ENCODE results near the gene GPR25.
A peak's percentile ranks its signal among the peaks of the same experiment; 100 is the strongest.
"Not testable (repeated sequence)": the region's sequence is repeated elsewhere in the genome, so short reads cannot be mapped to it uniquely, and the experiment has no call there.

GPR25 gene

DNA sequence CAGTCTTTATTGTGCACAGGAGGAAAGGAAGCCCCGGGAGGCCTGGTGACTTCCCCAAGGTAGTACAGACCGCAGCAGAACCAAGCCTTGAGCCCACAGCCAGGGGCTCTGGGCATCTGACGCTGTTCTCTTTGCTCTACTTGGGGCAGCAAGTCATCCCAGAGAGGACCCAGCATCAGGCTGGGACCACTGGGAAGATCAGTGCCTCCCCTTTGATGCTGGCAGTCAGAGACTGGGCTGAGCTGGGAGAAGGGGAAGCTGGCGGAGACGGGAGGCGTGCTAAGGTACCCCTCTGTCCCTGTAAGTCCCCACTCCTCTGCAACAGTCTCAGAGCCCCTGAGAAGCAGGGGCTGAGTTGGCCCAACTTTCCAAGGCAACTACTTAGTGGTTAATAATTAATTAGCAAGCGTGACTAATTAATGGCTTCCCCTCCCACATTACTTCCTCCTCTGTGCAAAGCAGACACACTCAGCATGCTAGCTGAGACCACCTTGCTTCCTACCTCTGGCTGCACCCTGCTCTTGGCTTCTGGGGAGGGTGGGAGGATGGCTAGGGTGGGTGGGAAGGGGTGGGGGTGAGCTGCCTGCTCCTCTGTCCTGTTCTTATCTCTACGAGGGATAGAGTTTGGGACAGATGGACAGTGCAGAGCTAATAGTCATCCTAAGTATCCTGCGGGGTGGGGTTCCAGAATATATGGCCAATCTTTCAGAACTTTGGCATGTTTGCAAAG is 23.2 kb downstream of the GPR25 start:
- DNase-seq = no peak

DNA sequence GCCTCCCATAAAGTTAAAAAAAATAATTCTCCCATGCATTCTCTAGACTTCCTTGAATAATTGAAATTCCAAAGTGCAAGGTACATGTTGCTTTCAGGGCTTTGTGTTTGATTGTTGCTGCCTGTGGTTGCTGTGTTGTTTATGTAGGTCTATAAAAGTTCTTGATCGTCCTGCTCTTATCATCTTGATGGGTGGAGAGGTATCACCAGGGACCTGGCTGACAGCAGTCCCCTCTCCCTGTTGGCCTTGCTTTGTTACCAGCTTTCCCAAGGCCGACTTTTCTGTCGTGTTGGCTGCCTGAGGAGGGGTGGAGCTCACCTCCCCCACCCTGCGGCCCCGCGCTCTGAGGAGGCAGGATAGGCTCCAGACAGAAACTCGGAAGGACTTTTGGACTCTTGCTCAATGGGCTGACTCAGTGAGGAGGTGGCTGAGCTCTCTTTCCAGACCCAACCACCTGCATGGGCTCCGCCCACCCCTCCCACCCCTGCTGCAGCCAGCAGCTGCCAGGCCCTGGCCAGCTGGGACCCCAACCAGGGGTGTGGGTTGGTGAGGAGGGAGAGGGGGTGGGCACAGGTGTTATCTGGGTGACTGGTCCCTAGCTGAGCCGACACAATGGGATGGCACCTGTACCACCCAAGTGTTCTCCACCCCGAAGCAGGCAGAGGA is 23.9 kb downstream of the GPR25 start:
- DNase-seq = peak; percentile 9

DNA sequence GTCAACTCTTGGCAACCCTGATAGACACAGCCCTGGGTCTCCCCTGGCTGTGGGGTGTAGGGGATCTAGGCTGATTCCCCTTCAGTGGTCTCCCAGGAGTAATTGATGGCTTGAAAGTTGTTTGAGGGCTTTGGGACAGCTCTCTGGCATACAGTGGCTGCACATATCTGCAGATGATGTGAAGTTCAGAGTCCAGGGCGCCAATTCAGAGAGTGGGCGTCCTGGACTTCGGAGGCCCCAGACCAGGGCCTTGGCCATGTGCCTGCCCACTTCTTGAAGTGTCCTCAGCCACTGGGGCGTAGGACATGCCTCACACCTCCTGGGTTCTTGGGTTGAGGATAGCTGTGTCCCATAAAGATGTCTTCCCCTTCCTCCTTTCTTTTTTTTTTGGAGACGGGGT is 24.5 kb downstream of the GPR25 start:
- no peak for DNase-seq

DNA sequence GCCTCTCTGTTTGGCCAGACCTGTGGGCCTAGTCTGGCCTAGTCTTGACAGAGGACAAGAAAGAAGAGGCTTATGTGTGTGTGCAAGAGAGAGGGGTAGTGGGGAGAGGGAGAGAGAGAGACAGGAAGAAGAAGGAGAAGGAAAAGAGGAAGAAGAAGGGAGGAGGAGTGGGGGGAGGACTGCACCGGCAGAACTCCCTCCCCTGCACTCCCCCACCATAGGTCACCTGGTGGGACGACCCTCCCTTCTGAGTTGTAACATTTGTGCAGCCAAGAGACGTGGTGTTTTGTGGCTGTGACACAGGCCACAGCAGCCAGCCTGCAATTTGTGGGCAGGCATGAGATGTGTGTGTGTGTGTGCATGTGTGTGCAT is 26.2 kb downstream of the GPR25 start:
- DNase-seq = no peak

DNA sequence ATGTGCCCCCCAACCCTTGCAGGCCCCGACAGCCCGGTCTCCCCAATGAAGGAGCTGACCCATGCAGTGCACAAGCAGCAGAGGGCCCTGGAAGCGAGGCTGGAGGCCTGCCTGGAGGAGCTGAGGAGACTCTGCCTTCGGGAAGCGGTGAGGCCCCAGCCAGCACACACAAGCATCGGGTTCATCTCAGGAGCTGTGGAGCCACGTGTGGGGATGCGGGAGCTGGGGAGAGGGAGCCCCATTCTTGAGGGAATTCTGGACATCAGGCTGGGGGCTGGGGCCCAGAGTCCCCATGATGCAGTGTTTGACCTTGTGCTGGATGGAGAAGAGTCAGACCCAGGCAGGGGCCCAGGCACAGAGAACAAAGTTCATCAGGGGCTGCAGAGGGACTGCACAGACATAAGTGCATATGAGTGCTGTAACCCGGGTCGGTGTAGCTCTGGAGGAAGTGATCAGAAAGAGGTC is 26.7 kb downstream of the GPR25 start:
- DNase-seq = no peak

DNA sequence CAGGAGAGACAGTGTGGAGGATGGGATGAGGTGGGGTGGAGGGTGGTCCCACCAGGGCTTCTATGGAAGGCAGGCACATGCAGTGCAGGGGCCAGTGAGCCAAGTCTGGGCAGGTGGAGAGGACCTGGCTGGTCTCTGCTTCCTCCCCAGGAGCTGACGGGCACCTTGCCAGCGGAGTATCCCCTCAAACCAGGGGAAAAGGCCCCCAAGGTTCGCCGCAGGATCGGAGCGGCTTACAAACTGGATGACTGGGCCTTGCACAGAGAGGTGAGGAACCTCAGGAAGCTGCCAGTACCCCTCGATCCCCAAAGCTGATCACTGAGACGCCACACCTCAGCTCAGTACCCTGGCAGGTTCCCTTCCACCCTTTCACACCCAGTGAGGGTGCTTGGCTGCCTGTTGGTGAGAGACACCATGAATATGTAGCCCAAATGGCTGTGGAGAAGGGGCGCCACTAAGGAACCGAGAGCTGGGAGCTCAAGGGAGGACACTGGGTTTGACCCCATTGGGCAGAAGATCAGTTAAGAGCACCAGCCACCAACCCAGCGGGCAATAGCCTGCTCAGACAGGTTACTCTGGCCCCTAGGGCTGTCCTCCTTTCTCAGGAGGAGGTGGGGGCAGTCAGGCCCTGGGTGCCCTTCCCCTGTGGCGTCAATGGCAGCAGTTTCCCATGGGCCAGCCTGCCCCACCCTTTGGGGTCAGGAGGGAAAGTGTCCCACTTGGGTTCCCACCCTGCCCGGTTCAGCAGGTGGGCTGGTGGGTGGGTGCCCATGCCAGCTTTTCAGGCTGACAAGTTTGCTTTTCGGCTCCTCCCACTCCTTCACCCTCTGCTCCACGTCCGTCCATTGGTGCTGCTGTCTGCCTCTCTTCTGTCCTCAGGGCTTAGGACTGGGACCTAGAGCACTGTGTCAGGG is 27.4 kb downstream of the GPR25 start:
- DNase-seq = no peak

DNA sequence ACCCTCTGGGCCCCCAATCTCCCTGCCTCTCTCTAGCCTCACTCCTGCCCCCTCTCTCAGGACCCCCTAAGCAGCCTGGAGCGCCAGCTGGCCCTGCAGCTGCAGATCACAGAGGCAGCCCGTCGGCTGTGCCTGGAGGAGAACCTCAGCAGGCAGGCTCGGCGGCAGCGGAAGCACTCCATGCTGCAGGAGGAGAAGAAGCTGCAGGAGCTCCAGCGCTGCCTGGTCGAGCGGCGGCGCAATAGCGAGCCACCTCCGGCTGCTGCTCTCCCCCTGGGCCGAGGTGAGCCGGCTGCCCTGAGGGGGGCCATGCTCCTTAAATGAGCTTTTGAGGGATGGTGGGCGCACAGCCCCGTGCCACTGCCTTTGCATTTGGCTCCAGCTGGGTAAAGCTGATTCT is 28.1 kb downstream of the GPR25 start:
- DNase-seq = no peak

DNA sequence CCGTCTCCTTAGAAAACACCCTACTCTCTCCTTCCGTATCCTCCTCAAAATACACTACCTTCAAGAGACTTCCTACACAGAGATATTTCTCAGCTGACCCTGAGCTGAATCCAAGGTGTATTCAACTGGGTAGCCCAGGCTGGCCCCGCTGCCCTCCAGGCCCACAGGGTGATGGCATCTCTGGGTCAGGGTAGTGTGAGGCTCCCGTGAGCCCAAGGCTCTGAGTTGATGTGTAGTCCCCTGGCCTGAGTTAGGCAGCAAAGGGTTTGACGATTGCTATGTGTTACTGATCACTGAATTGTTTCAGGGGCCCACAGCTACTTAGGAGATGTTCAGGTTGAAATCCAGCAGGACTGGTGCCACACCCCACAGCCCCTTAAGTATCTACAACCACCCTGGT is 28.6 kb downstream of the GPR25 start:
- no peak for DNase-seq

DNA sequence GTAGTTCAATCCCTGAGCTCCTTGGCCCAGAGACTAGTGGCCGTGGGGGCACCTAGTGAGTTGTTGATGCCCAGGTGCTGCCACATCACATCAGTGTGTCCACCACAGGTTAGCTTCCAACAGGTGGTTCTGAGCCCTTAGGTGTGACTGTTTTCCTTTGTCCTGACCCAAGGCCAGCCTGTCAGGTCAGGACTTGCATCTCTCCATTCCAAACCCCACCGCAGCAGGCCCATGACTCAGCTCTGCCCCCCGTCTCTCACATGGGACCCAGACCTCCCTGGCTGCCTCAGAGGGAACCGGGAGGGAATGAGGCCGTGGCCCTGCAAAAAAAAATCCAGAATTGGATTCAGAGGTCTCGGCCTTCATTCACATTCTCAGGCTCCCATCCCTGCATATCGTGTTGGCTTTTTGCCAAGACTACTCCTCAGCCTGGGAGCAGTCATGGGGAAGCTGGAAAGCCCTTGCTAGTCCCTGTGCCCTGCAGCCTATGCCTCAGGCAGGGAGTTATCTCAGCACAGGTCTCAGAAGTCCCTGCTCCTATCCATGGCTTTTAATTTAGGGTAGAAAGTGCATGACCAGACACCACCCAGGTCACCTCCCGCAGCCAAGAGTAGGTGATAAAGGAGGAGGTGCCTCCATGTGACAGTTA is 29.1 kb downstream of the GPR25 start:
- DNase-seq = peak; percentile 12

DNA sequence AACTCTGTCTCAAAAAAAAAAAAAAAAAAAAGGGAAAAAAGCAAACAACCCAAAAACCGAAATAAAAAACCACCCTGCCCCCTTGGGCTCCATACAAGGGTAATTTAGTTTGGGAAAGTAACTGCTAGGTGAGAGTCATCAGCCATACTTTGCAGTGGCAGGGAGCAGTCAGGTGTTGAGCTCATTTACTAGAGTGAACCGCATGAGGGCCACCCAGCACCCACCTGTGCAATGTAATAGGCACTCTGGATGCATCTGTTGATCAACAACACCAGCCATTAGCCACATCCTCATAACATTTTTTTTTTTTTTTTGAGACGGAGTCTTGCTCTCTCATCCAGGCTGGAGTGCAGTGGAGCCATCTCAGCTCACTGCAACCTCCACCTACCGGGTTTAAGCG is 31.0 kb downstream of the GPR25 start:
- peak; percentile 27 for DNase-seq

DNA sequence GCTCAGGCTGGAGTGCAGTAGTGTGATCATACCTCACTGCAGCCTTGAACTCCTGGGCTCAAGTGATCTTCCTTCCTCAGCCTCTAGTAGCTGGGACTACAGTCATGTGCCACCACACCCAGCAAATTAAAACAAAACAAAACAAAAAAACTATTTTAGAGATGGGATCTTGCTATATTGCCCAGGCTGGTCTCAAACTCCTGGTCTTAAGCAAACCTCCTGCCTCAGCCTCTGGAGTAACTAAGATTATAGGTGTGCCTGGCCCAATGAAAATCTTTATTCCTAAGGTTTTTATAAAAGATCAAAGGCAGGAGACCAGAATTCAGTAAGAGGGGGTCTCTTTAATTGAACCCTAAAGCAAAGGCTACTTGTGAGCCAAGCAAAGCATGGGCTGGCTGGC is 32.0 kb downstream of the GPR25 start:
- no peak for DNase-seq

DNA sequence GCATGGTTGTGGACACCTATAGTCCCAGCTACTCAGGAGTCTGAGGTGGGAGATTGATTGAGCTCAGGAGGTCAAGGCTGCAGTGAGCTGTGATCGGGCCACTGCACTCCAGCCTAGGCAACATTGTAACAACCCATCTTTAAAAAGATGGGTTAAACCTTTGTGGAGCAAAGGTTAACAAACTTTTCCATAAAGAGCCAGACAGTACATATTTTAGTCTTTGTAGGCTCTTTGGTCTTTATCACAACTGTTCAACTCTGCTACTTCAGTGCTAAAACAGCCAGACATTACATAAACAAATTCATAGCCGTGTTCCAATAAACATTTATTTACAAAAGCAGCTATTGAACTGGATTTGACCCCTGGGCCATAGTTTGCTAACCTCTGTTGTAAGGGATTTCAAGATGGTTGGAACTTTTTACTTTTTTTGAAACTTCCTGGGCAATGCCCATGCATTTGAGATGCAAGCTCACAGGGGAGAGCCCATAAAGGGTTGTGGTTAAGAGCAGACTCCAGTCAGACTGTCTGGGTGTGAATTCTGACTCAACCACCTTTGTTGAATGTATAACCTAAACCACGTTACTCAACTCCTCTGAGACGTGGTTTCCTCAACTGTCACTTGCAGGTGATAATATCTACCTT is 32.8 kb downstream of the GPR25 start:
- no peak for DNase-seq

DNA sequence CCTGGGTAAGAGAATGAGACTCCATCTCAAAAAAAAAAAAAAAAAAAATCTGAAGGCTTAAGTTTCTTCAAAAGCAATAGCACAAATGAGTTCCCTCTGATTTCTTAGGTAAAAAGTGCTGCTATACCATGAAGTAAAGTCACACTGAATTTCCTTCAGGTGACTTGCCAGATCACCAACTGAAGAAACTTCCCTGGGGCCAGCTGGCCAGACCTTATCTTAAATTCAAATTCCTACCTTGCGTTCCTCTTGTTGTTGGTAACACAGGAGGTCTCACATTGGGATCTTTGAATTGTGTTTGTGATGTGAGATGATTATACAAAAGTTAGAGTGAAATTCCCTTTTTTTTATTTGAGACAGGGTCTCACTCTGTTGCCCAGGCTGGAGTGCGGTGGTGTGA is 33.7 kb downstream of the GPR25 start:
- DNase-seq = no peak

DNA sequence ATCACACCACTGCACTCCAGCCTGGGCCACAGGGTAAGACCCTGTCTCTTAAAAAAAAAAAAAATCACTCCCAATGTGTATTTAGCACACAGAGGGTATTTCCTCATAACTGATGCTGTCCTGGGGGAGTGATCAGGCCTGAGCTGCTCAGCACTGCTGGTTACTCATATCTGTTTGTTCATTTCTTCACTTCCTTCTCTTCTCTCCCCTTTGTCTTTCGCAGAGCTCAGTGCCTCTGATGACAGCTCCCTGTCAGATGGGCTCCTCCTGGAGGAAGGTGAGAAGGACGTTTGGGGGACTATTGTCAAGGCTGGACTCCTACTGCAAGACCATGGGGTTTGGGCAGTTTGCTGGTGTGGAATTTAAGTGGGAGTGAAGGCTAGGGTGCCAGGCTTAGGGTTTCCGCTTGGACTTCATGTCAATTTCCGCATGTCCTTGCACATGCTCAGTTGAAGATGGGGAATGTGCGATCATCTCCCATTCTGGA is 34.9 kb downstream of the GPR25 start:
- DNase-seq = no peak

DNA sequence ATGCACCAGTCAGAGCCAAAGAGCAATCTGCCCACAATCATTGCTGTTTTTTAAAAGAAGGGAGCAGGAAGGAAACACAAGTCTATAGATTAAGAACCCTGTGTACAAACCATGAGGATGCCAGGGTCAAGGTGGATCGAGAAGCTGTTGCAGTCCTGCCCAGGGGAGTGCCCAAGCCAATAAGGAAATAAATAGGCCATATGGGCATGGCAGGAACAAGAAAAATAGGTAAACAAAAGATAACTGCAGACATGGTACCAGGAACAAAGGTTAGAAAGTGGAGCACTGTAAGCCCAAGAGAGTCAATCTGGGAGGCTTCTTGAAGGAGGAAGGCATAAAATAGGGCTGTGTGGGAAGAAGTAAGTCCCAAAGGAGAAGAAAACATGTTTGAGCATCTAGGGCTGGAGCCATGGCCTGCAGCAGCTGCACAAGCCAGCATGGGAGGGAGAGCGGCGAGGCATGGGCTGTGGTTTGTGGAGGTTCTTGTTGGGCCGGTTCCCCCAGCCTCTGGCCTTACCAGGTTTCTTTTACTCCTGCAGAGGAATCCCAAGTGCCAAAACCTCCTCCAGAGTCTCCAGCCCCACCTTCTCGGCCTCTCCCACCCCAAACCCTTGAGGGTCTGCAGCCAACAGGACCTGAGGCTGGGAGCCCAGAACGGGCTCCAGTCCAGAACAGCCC is 35.5 kb downstream of the GPR25 start:
- no peak for DNase-seq

DNA sequence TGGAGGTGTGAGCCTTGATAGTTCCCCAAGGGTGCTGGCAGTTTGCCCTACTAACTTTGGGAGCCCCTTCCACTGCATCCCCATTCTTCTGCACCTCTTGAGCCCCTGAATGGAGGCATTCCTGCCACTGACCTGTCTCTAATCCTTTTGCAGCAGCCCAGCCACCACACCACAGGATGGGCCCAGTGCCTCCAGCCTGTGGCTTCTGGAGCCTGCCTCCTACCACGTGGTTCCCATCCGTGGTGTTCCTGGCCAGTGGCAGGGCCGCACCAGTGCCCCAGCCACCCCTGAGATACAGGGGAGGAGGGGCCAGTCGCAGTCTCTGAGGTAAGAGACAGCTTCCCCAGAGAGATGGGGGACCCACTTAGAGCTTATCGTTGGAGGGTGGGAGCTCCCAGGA is 36.3 kb downstream of the GPR25 start:
- DNase-seq = no peak

DNA sequence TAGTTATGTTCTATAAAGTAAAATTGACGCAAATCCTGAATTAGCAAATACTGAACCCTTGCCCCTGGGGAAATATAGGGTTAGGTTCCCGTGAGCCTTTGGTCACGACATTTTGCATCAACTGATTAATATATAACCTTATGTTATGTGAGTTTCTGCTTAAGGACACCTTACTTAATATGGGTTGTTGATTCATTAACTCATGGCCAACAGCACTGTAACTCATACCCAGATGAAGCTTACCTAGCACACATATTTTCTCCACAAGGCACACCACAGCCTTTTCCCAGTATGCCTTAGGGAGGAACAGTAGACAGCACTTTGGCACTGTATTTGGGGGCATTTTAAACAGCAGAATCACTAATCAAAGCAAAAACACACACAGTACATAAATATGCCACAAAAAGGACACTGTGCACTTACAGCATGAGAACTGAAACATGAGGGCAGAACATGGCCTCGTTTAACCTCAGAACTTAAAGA is 37.0 kb downstream of the GPR25 start:
- DNase-seq = no peak

DNA sequence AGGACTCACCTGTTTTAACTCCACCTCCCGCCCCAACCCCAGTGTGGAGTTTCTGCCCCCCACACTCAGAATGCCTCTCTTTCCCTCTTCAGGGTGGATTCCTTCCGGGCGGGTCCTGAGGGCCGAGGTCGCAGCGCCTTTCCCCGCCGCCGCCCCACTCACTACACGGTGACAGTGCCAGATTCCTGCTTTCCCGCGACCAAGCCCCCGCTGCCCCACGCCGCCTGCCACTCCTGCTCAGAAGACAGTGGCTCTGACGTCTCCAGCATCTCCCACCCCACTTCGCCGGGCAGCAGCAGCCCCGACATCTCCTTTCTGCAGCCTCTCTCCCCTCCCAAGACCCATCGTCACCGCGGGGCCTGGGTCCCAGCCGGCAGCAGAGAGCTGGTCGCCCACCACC is 38.6 kb downstream of the GPR25 start:
- no peak for DNase-seq

DNA sequence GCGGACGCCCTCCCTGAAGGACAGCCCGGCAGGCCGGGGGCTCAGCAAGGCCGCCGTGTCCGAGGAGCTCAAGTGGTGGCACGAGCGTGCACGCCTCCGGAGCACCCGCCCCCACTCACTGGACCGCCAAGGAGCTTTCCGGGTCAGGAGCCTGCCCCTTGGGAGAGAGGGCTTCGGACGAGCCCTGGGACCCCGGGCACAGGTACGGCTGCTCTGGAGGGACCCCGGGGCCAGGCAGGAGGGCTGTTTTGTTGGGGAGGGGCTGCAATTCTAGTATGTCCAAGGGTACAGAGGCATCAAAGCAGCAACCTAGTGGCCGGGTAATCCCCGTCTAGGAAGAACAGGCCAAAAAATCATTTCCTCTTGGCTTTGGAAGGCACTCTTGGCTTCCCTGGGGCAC is 39.2 kb downstream of the GPR25 start:
- not testable (repeated sequence) for DNase-seq

DNA sequence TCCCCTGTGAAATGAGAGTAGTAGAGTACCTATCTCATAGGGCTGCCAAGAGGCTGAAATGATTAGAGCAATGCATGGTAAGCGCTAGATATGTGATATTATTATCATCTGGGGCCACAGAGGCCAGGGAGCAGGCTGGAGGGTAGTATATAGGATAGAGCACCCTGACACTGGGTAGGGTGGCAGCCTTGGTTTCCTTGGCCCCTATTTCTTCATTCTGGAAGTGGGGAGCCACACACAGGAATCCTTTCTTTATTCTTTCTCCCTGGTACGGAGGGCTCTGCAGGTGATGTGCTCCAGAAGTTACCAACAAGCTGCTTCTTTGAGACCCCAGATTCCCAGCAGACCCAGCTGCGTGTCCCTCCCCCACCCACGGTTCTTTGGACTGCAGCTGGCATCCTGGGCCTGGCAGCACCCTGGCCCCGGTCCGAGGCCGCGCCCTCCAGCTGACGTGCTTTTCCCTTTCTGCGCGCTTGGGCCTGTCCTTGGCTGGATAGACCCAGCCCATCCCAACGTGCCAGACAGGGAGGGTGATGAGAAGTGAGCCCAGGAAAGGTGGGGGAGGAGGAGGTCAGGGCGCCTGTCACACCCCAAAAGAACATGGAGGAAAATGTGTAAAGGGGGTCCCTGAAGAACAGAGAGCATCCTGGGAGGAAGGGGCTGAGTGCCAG is 40.1 kb downstream of the GPR25 start:
- DNase-seq = no peak

DNA sequence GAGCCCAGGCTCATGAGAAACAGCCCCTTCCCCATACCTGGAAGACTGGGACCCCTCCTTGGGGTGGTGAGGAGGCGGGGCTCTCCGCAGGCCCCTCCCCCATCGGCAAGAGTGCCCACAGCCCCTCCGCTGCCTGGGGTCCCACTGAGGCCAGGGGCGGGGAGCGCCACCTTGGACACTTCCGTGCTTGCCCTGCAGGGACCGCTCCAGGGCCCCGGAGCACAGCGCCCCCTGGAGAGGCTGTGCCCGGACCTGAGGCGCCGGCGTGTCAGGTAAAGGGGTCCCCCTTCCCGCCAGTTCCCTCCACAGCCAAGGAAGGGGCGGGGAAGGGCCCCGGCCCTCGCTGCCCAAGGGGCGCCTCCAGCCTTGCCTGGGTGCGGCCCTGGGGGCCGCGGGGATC is 43.4 kb downstream of the GPR25 start:
- DNase-seq = no peak

Data from NCI-H2171 treated with DMSO at 0.1 percent for 48 hours (cell line).